ENCODE results near the gene LGI4.
"Not testable (repeated sequence)": the region's sequence is repeated elsewhere in the genome, so short reads cannot be mapped to it uniquely, and the experiment has no call there.

Gene LGI4

DNA sequence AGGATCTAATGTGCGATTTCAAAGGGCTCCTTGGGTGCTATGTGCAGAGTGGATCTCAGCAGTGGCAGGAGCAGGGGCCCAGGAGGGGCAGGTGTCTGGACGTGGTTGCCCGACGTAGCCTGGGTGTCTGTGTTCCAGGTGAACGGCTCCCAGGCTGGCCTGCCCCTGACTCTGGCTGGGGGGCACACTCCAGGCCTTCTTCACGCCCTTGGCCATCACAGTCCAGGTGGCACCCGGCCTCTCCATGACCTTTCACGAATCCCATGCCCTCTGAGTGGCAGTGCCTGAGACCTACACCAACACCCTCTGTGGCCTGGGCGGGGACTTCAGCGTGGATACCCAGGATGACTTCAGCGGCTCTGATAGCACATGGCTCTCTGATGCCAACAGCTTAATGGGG, 30.5 kb downstream of the LGI4 start:
- TF ChIP-seq OSR1 (CRISPR knock-in tag; IDR thresholded peaks at IDR 0.05): no peak
- no peak for ATAC-seq

DNA sequence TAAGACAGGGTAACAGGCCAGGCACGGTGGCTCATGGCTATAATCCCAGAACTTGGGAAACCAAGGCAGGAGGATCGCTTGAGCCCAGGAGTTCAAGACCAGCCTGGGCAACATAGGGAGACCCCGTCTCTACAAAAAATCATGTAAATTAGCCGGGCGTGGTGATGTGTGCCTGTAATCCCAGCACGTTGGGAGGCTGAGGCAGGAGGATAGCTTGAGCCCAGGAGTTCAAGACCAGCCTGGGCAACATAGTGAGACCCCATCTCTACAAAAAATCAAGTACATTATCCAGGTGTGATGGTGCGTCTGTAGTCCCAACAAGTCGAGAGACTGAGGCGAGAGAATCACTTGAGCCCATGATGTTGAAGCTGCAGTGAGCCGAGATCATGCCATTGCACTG, 31.2 kb downstream of the LGI4 start:
- ATAC-seq: not testable (repeated sequence)

DNA sequence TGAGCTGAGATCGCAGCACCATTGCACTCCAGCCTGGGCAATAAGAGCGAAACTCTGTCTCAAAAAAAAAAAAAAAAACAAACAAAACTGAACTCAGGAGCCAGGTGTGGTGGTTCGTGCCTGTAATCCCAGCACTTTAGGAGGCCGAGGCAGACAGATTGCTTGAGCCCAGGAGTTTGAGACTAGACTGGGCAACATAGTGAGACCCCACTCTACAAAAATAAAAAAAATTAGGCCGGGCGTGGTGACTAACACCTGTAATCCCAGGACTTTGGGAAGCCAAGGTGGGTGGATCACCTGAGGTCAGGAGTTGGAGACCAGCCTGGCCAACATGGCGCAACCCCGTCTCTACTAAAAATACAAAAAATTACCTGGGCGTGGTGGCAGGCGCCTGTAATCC, 32.9 kb downstream of the LGI4 start:
- ATAC-seq: not testable (repeated sequence)

DNA sequence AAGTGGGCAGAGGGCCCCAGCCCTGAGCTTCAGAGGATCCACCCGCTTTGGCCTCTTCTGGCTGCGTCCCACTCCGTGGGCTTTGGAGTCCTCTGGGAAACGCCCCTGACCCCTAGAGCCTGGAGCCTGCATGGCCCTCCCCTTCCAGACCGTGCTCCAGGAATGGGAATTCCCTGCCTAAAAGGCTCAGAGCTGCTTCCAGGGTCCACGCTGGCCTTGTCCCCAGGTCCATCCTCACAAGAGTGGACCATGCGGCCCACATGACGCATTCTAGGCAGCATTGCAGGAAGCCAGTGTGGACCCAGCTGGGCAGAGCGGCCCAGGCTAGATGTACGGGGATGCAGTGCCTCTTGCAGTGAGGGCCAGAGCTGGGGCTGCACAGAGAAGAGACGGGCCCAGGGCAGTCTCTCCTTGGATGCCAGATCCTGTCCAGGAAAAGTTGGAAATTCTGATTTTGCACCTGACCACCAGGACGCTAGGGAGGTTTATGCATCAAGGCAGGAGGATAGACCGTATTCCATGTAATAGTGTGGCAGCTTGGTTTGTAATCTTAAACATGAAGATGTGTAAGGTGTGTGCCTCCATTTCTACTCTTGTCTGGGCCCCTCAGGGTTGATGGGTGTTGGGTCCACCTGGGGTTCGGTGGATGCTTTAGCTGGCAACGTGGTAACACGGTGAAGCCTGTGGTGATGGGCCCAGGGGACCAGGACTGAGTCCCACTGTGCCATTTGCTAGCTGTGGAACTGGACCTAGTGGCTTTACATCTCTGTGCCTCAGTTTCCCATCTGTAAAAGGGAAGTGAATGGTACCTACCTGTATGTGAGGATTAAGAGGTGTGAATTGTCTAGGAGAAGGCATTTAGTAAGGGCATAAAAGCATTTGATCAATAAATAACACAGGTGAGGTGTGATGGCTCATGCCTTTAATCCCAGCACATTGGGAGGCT, 34.0 kb downstream of the LGI4 start:
- TF ChIP-seq ESRRG (CRISPR knock-in tag; IDR thresholded peaks at IDR 0.05): no peak
- TF ChIP-seq OSR1 (CRISPR knock-in tag; IDR thresholded peaks at IDR 0.05): no peak
- TF ChIP-seq ZC3H10 (CRISPR knock-in tag; IDR thresholded peaks at IDR 0.05): no peak
- TF ChIP-seq BACH2 (CRISPR knock-in tag; IDR thresholded peaks at IDR 0.05; ENCODE audit: borderline replicate concordance): no peak
- no peak for TF ChIP-seq ZFP30 (CRISPR knock-in tag; IDR thresholded peaks at IDR 0.05)
- TF ChIP-seq CSDC2 (CRISPR knock-in tag; IDR thresholded peaks at IDR 0.05): no peak
- TF ChIP-seq, protein P1, sequence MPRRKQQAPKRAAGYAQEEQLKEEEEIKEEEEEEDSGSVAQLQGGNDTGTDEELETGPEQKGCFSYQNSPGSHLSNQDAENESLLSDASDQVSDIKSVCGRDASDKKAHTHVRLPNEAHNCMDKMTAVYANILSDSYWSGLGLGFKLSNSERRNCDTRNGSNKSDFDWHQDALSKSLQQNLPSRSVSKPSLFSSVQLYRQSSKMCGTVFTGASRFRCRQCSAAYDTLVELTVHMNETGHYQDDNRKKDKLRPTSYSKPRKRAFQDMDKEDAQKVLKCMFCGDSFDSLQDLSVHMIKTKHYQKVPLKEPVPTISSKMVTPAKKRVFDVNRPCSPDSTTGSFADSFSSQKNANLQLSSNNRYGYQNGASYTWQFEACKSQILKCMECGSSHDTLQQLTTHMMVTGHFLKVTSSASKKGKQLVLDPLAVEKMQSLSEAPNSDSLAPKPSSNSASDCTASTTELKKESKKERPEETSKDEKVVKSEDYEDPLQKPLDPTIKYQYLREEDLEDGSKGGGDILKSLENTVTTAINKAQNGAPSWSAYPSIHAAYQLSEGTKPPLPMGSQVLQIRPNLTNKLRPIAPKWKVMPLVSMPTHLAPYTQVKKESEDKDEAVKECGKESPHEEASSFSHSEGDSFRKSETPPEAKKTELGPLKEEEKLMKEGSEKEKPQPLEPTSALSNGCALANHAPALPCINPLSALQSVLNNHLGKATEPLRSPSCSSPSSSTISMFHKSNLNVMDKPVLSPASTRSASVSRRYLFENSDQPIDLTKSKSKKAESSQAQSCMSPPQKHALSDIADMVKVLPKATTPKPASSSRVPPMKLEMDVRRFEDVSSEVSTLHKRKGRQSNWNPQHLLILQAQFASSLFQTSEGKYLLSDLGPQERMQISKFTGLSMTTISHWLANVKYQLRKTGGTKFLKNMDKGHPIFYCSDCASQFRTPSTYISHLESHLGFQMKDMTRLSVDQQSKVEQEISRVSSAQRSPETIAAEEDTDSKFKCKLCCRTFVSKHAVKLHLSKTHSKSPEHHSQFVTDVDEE (CRISPR knock-in tag; IDR thresholded peaks at IDR 0.05): no peak

DNA sequence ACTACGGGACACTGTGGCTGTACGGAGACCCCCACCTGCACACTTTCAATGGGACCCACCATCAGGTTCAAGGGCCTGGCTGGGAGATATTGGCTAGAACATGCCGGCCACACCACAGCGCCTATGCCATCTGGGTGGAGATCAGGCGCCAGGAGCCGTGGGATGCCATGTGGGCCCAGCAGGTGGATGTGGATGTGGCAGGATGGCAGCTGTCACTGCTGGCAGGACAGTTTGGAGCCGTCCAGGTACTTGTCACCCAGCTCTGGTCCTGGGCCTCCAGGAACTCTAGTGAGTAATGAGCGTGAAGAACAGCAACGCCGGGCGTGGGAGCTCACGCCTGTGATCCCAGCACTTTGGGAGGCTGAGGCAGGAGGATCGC, 35.0 kb downstream of the LGI4 start:
- ATAC-seq: no peak
- TF ChIP-seq PPARA (CRISPR knock-in tag; IDR thresholded peaks at IDR 0.05; ENCODE audit: borderline replicate concordance) (no peak), ISL1 (CRISPR knock-in tag; IDR thresholded peaks at IDR 0.05) (no peak), SNAI2 (CRISPR knock-in tag; IDR thresholded peaks at IDR 0.05) (no peak), RARB (CRISPR knock-in tag; IDR thresholded peaks at IDR 0.05) (no peak)
- TF ChIP-seq, protein P2, sequence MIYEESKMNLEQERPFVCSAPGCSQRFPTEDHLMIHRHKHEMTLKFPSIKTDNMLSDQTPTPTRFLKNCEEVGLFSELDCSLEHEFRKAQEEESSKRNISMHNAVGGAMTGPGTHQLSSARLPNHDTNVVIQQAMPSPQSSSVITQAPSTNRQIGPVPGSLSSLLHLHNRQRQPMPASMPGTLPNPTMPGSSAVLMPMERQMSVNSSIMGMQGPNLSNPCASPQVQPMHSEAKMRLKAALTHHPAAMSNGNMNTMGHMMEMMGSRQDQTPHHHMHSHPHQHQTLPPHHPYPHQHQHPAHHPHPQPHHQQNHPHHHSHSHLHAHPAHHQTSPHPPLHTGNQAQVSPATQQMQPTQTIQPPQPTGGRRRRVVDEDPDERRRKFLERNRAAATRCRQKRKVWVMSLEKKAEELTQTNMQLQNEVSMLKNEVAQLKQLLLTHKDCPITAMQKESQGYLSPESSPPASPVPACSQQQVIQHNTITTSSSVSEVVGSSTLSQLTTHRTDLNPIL (CRISPR knock-in tag; IDR thresholded peaks at IDR 0.05; ENCODE audit: low read depth): no peak

More for the DNA sequence above, 34.0 kb downstream of the LGI4 start:
- ATAC-seq: no peak

DNA sequence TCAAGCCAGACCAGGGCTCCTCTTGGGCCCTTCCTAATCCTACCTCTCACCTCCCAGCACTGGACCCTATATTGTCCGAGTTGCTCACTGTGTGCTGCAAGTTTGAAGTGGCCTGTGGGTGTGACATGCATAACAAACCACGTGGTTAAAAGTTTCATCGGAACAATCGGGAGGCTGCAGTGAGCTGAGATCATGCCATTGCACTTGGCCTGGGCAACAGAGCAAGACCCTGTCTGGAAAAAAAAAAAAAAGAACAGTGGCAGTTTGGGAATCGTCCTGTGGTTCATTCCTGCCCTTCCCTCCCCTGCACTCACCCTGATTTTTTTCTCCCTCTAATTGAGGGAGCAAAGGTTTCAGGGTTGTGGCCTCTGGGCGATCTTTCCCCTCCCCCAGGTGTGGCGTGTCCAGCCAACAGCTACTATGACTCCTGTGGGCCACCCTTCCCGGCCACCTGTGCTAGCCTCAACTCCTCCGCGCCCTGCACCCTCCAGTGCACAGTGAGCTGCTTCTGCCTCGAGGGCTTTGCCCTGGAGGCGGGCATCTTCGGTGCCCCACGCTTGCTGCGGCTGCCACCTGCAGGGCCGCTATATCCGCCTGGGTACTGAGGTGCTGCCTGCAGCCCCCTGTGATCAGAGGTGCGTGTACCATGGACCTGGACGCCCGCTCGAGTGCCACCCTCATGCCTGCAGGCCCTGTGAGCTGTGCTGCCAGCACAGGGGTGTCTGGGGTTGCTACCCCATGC, 35.5 kb downstream of the LGI4 start:
- TF ChIP-seq ZC3H10 (CRISPR knock-in tag; IDR thresholded peaks at IDR 0.05): no peak
- no peak for TF ChIP-seq ZNF70 (CRISPR knock-in tag; IDR thresholded peaks at IDR 0.05)
- TF ChIP-seq, protein P3, sequence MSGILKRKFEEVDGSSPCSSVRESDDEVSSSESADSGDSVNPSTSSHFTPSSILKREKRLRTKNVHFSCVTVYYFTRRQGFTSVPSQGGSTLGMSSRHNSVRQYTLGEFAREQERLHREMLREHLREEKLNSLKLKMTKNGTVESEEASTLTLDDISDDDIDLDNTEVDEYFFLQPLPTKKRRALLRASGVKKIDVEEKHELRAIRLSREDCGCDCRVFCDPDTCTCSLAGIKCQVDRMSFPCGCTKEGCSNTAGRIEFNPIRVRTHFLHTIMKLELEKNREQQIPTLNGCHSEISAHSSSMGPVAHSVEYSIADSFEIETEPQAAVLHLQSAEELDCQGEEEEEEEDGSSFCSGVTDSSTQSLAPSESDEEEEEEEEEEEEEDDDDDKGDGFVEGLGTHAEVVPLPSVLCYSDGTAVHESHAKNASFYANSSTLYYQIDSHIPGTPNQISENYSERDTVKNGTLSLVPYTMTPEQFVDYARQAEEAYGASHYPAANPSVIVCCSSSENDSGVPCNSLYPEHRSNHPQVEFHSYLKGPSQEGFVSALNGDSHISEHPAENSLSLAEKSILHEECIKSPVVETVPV (CRISPR knock-in tag; IDR thresholded peaks at IDR 0.05): no peak
- TF ChIP-seq ZFP30 (CRISPR knock-in tag; IDR thresholded peaks at IDR 0.05): no peak
- TF ChIP-seq ESRRG (CRISPR knock-in tag; IDR thresholded peaks at IDR 0.05): no peak
- TF ChIP-seq, protein P4, sequence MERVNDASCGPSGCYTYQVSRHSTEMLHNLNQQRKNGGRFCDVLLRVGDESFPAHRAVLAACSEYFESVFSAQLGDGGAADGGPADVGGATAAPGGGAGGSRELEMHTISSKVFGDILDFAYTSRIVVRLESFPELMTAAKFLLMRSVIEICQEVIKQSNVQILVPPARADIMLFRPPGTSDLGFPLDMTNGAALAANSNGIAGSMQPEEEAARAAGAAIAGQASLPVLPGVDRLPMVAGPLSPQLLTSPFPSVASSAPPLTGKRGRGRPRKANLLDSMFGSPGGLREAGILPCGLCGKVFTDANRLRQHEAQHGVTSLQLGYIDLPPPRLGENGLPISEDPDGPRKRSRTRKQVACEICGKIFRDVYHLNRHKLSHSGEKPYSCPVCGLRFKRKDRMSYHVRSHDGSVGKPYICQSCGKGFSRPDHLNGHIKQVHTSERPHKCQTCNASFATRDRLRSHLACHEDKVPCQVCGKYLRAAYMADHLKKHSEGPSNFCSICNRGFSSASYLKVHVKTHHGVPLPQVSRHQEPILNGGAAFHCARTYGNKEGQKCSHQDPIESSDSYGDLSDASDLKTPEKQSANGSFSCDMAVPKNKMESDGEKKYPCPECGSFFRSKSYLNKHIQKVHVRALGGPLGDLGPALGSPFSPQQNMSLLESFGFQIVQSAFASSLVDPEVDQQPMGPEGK (CRISPR knock-in tag; IDR thresholded peaks at IDR 0.05; ENCODE audit: borderline replicate concordance): no peak
- no peak for TF ChIP-seq PPARA (CRISPR knock-in tag; IDR thresholded peaks at IDR 0.05; ENCODE audit: borderline replicate concordance)

More for the DNA sequence above, 35.5 kb downstream of the LGI4 start:
- no peak for ATAC-seq
